Chondrocyte (in vitro differentiated cells): Measurements from ENCODE around the gene PDCD1LG2. TPM values are rescaled to one million over a fixed set of nuclear protein-coding genes. Genes with fewer than 3 reads are reported as not detected.

Experiments
- DNase-seq: peaks from one replicate; pipeline ENCODE4 v3.0.0; 2021; ENCODE audit warnings: mixed read lengths, low spot score
- H3K27ac Mint-ChIP-seq: one replicate; pipeline ENCODE4 v1.8.0; 2021; ENCODE audit warnings: mild to moderate bottlenecking, moderate library complexity, mixed read lengths; ENCODE audit not compliant: unreplicated experiment
- H3K27me3 Mint-ChIP-seq: 2 replicates; pipeline ENCODE4 v1.8.0; 2021; ENCODE audit warnings: low read depth, mixed read lengths
- H3K36me3 Mint-ChIP-seq: 2 replicates; pipeline ENCODE4 v1.8.0; 2021; ENCODE audit warnings: low read depth, mixed read lengths
- H3K4me1 Mint-ChIP-seq: 2 replicates; pipeline ENCODE4 v1.8.0; 2021; ENCODE audit warnings: low read depth, mild to moderate bottlenecking, mixed read lengths
- H3K4me3 Mint-ChIP-seq: one replicate; pipeline ENCODE4 v1.8.0; 2021; ENCODE audit warnings: mild to moderate bottlenecking, moderate library complexity, mixed read lengths; ENCODE audit not compliant: unreplicated experiment
- H3K9me3 Mint-ChIP-seq: 2 replicates; pipeline ENCODE4 v1.8.0; 2021; ENCODE audit warnings: low read depth, mixed read lengths
- CTCF ChIP-seq: fragments of 200-600 bp; sonication (generic); IDR thresholded peaks from 2 replicates; pipeline ENCODE4 v1.5.0; 2021; ENCODE audit warnings: antibody characterized with exemption, mild to moderate bottlenecking, moderate library complexity
- total RNA-seq: library from RNA; stranded (reverse); gene quantifications from 3 replicates; pipeline ENCODE4 v1.2.1, GENCODE V29; 2021

PDCD1LG2 gene
- total RNA-seq, 1 donor from 2014 or later = 1.1 TPM

GRCh38 chr9:5608298-5609225 is 98.2 kb downstream of the PDCD1LG2 start:
- peaks cover 2% of the 10 kb centered on the region for H3K36me3 Mint-ChIP-seq
- no peaks in the 10 kb centered on the region for H3K9me3 Mint-ChIP-seq
- H3K4me1 Mint-ChIP-seq = peaks cover 39% of the 10 kb centered on the region
- H3K27ac Mint-ChIP-seq = no peak overlapping the region
- TF ChIP-seq CTCF = no peak
- DNase-seq = no peak
- H3K27me3 Mint-ChIP-seq = no peaks in the 10 kb centered on the region
- H3K4me3 Mint-ChIP-seq = no peak overlapping the region

GRCh38 chr9:5609226-5609596 is 98.9 kb downstream of the PDCD1LG2 start:
- peaks cover 2% of the 10 kb centered on the region for H3K36me3 Mint-ChIP-seq

GRCh38 chr9:5610491-5610890 is 100.2 kb downstream of the PDCD1LG2 start:
- no peak for TF ChIP-seq CTCF
- Mint-ChIP-seq H3K27me3 (no peaks in the 10 kb centered on the region), H3K4me1 (peaks cover 39% of the 10 kb centered on the region), H3K9me3 (no peaks in the 10 kb centered on the region), H3K36me3 (peaks cover 2% of the 10 kb centered on the region), H3K27ac (peak overlapping the region; percentile 49), H3K4me3 (no peak overlapping the region)
- DNase-seq = no peak

More at GRCh38 chr9:5609226-5609596, 98.9 kb downstream of the PDCD1LG2 start:
- no peak overlapping the region for H3K27ac Mint-ChIP-seq
- no peak for TF ChIP-seq CTCF
- H3K9me3 Mint-ChIP-seq = no peaks in the 10 kb centered on the region
- H3K27me3 Mint-ChIP-seq = no peaks in the 10 kb centered on the region
- H3K4me3 Mint-ChIP-seq = no peak overlapping the region
- peaks cover 39% of the 10 kb centered on the region for H3K4me1 Mint-ChIP-seq
- DNase-seq = no peak

- peaks cover 39% of the 10 kb centered on the region for H3K4me1 Mint-ChIP-seq
- no peak for TF ChIP-seq CTCF
- no peak overlapping the region for H3K4me3 Mint-ChIP-seq
- H3K9me3 Mint-ChIP-seq = no peaks in the 10 kb centered on the region
- H3K27me3 Mint-ChIP-seq = no peaks in the 10 kb centered on the region
- peaks cover 2% of the 10 kb centered on the region for H3K36me3 Mint-ChIP-seq
- DNase-seq = no peak
- H3K27ac Mint-ChIP-seq = peak overlapping the region; percentile 73
These were observed 101.2 kb downstream of the PDCD1LG2 start for GRCh38 chr9:5611321-5612184.

- Mint-ChIP-seq H3K36me3 (no peaks in the 10 kb centered on the region), H3K4me3 (no peak overlapping the region), H3K27ac (peak overlapping the region; percentile 27), H3K27me3 (no peaks in the 10 kb centered on the region), H3K4me1 (peaks cover 39% of the 10 kb centered on the region), H3K9me3 (no peaks in the 10 kb centered on the region)
- no peak for TF ChIP-seq CTCF
- DNase-seq = no peak
These were observed 101.8 kb downstream of the PDCD1LG2 start for GRCh38 chr9:5612185-5612530.
